Kidney (tissue), 14 donors: Measurements from ENCODE around the gene ZFP62. TPM values are rescaled to one million over a fixed set of nuclear protein-coding genes. Genes with fewer than 3 reads are reported as not detected.
A peak's percentile ranks its signal among the peaks of the same experiment; 100 is the strongest.

Source experiments
- DNase-seq, 5 donors: peaks; one replicate each; pipeline ENCODE4 v3.0.0-alpha.2; 2013 to 2020
- FAIRE-seq: peaks from 2 replicates; lab custom pipeline; 2012; peaks lifted over from hg19 to GRCh38; lab: Jason Lieb, UNC
- H3K27ac ChIP-seq, 2 donors: one replicate each; pipeline ENCODE4 v1.7.0; 2013; ENCODE audit warnings: low read depth in 2 of 2, low read length in 2 of 2, inconsistent platforms in 1 of 2
- H3K27me3 ChIP-seq: one replicate; pipeline ENCODE4 v1.7.1; 2013; ENCODE audit warnings: low read length, inconsistent platforms; ENCODE audit not compliant: control insufficient read depth, insufficient read depth
- H3K36me3 ChIP-seq, 3 donors: one replicate each; pipeline versions ENCODE4 v1.7.0 to v1.7.1; 2013; ENCODE audit warnings: low read length in 3 of 3, control low read depth in 1 of 3, inconsistent platforms in 1 of 3; ENCODE audit not compliant: insufficient read depth in 3 of 3, control insufficient read depth in 2 of 3
- H3K4me1 ChIP-seq, 3 donors: one replicate each; pipeline versions ENCODE4 v1.7.0 to v1.7.1; 2013; ENCODE audit warnings: low read length in 3 of 3, inconsistent platforms in 1 of 3, low read depth in 1 of 3; ENCODE audit not compliant: control insufficient read depth in 2 of 3, insufficient read depth in 2 of 3
- H3K4me3 ChIP-seq, 3 donors: one replicate each; pipeline versions ENCODE4 v1.7.0 to v1.8.1; 2013; ENCODE audit warnings: low read length in 3 of 3, control low read depth in 1 of 3, inconsistent platforms in 1 of 3
- H3K9ac ChIP-seq, 3 donors: one replicate each; pipeline versions ENCODE4 v1.7.0 to v1.7.1; 2013; ENCODE audit warnings: low read length in 3 of 3, control low read depth in 1 of 3, inconsistent platforms in 1 of 3
- H3K9me3 ChIP-seq, 3 donors: one replicate each; pipeline versions ENCODE4 v1.7.0 to v1.7.1; 2013; ENCODE audit warnings: low read length in 3 of 3, control low read depth in 1 of 3, inconsistent platforms in 1 of 3; ENCODE audit not compliant: control insufficient read depth in 2 of 3, insufficient read depth in 1 of 3
- intact Hi-C: fragments of 100-400 bp; cut with DNase I; formaldehyde crosslinking; loops from one replicate; pipeline ENCODE4 v1.11.1; 2022
- polyA plus RNA-seq: library from polyadenylated mRNA; stranded (reverse); fragments of 350-450 nt; fragmentation: Illumina TruSeq; extraction: RNeasy Lipid Tissue Mini Kit (QIAGEN cat#74804); gene quantifications from one replicate; pipeline ENCODE4 v1.2.3, GENCODE V29; 2014; ENCODE audit warnings: low read depth, low replicate concordance; ENCODE audit not compliant: insufficient read depth
- total RNA-seq: library from RNA; stranded (reverse); fragmentation: NEBNext Ultra II Directional; extraction: Animal tissue kit (Norgen Biotek cat#: 25700); gene quantifications from one replicate; pipeline ENCODE4 v1.2.1, GENCODE V29; 2021
- TF ChIP-seq, protein P1 (sequence below): IDR thresholded peaks from 3 replicates; pipeline ENCODE4 v1.5.1; 2012; ENCODE audit warnings: mild to moderate bottlenecking, moderate library complexity, borderline replicate concordance; ENCODE audit not compliant: insufficient read depth; ENCODE audit errors: extremely low read depth
- donor health status: control.
- donor health status: control.
- donor health status: control.
- donor health status: control.
- donor health status: control.
- donor health status: DM: yes; HTN: yes; CAD: no.
- donor health status: Normal renal cell carcinoma (clear cell type).

Gene ZFP62
- total and polyA plus RNA-seq, 2 donors from 2014 or later = 16.2 to 30.7 TPM

GRCh38 chr5:180810210-180810958, 50.7 kb downstream of the ZFP62 start:
- intact Hi-C loops = no loop called here
- FAIRE-seq (no peak), DNase-seq (peak; percentile 97 to 99 (median 98))
- peak overlapping the region; percentile 80 to 86 (median 85) for H3K4me3 ChIP-seq
- TF ChIP-seq, protein P1, sequence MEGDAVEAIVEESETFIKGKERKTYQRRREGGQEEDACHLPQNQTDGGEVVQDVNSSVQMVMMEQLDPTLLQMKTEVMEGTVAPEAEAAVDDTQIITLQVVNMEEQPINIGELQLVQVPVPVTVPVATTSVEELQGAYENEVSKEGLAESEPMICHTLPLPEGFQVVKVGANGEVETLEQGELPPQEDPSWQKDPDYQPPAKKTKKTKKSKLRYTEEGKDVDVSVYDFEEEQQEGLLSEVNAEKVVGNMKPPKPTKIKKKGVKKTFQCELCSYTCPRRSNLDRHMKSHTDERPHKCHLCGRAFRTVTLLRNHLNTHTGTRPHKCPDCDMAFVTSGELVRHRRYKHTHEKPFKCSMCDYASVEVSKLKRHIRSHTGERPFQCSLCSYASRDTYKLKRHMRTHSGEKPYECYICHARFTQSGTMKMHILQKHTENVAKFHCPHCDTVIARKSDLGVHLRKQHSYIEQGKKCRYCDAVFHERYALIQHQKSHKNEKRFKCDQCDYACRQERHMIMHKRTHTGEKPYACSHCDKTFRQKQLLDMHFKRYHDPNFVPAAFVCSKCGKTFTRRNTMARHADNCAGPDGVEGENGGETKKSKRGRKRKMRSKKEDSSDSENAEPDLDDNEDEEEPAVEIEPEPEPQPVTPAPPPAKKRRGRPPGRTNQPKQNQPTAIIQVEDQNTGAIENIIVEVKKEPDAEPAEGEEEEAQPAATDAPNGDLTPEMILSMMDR = no peak
- H3K36me3 ChIP-seq = no peaks in the 10 kb centered on the region
- peak overlapping the region; percentile 99 to 100 for H3K27ac ChIP-seq
- no peaks in the 10 kb centered on the region for H3K9me3 ChIP-seq
- peak overlapping the region; percentile 72 to 87 (median 85) for H3K9ac ChIP-seq
- peaks cover 5 to 43% (median 28%) of the 10 kb centered on the region in 3 donors for H3K4me1 ChIP-seq
- no peaks in the 10 kb centered on the region for H3K27me3 ChIP-seq

DNA sequence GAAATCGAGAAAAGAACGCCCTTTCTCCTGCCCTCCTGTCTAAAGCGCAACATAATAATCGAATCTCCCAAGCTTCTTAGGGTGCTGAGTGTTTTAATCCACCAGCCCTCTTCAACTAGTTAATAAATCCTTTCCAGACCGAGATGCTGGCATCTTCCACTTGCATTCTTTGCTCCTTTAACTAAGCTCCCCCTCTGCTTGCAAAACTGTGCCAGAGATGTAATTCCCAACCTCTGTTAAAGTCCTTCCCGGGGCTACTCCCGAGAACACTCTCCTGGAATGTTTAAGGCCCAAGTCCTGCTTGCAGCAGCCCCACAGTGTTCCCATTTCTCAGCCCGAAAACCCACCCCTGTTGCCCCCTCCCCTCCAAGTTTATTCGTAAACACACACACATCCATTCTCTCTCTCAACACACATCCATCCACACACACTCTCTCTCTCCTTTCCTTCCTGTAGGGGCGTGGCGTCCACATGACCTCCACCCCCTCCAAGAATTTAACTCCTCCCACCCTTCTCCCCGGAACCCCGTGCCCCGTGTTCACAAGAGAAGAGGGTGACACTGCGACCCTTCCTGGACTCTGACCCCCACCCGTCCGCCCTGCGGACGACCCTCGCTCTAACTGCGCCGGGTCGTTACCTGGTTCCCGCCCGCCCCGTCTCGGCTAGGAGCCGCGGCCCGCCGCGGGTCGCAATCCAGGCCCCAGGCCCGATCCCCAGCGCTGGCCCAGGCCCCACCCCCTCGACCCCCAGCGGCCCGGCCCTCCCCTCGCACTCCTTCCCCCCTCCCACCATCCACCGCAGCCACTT, 51.5 kb downstream of the ZFP62 start:
- DNase-seq (peak in 3 of 5 donors; percentile 94 to 96 (median 94)), FAIRE-seq (no peak)
- intact Hi-C loops = no loop called here
- Histone ChIP-seq H3K9ac (peak overlapping the region; percentile 65 to 87 (median 72)), H3K27me3 (no peaks in the 10 kb centered on the region), H3K4me3 (peak overlapping the region; percentile 60 to 86 (median 80)), H3K4me1 (peaks cover 5 to 41% (median 28%) of the 10 kb centered on the region in 3 donors), H3K27ac (peak overlapping the region; percentile 99 to 100), H3K9me3 (no peaks in the 10 kb centered on the region), H3K36me3 (no peaks in the 10 kb centered on the region)
- TF ChIP-seq, protein P1 = peak; percentile 7

- FAIRE-seq = no peak
- TF ChIP-seq, protein P1 = no peak
- peak overlapping the region; percentile 41 to 80 (median 77) for H3K4me3 ChIP-seq
- H3K27ac ChIP-seq = peak overlapping the region in 1 of 2 donors; percentile 100
- no peaks in the 10 kb centered on the region for H3K27me3 ChIP-seq
- no peaks in the 10 kb centered on the region for H3K9me3 ChIP-seq
- peak in 2 of 5 donors; percentile 48 to 53 for DNase-seq
- peaks cover 5 to 49% (median 32%) of the 10 kb centered on the region in 3 donors for H3K4me1 ChIP-seq
- intact Hi-C loops = no loop called here
- H3K9ac ChIP-seq = peak overlapping the region in 2 of 3 donors; percentile 63 to 68
- no peaks in the 10 kb centered on the region for H3K36me3 ChIP-seq
Observed at GRCh38 chr5:180808461-180809000, 52.5 kb downstream of the ZFP62 start.
